GM19099 (cell line): Measurements from ENCODE around the gene ZNF784.

Source experiments
- POLR2A ChIP-seq: IDR thresholded peaks from 3 replicates; pipeline ENCODE4 v1.6.1; 2011; ENCODE audit warnings: low read depth; ENCODE audit not compliant: insufficient read length; ENCODE audit errors: extremely low read depth

ZNF784 gene

GRCh38 chr19:55594996-55595545 lies 29.3 kb downstream of the ZNF784 start:
- no peak for TF ChIP-seq POLR2A

- TF ChIP-seq POLR2A: no peak
Measured at GRCh38 chr19:55593096-55593772, 31.1 kb downstream of the ZNF784 start.

- no peak for TF ChIP-seq POLR2A
Measured at GRCh38 chr19:55592391-55593090, 31.8 kb downstream of the ZNF784 start.

GRCh38 chr19:55591555-55591954 lies 32.8 kb downstream of the ZNF784 start:
- no peak for TF ChIP-seq POLR2A

- TF ChIP-seq POLR2A: no peak
Measured at GRCh38 chr19:55590617-55591016, 33.7 kb downstream of the ZNF784 start.

GRCh38 chr19:55590109-55590508 lies 34.3 kb downstream of the ZNF784 start:
- TF ChIP-seq POLR2A: no peak

GRCh38 chr19:55588738-55589137 lies 35.6 kb downstream of the ZNF784 start:
- TF ChIP-seq POLR2A: no peak

GRCh38 chr19:55586976-55587668 lies 37.2 kb downstream of the ZNF784 start:
- TF ChIP-seq POLR2A: no peak

- TF ChIP-seq POLR2A: no peak
Measured at GRCh38 chr19:55585658-55586339, 38.6 kb downstream of the ZNF784 start.

- TF ChIP-seq POLR2A: no peak
Measured at GRCh38 chr19:55584871-55585270, 39.5 kb downstream of the ZNF784 start.

GRCh38 chr19:55581823-55582223 lies 42.5 kb downstream of the ZNF784 start:
- TF ChIP-seq POLR2A: no peak

GRCh38 chr19:55581145-55581822 lies 43.1 kb downstream of the ZNF784 start:
- no peak for TF ChIP-seq POLR2A

GRCh38 chr19:55580628-55581144 lies 43.7 kb downstream of the ZNF784 start, which contains the start of gene ZNF579:
ZNF579 (minus strand) TSS chr19:55580848; CDS start chr19:55579639, 1,209 bp downstream.
- TF ChIP-seq POLR2A: no peak

GRCh38 chr19:55579766-55580621 lies 44.4 kb downstream of the ZNF784 start:
- TF ChIP-seq POLR2A: no peak
